ENCODE results near the gene EMC8. TPM values are rescaled to one million over a fixed set of nuclear protein-coding genes. Genes with fewer than 3 reads are reported as not detected.
A peak's percentile ranks its signal among the peaks of the same experiment; 100 is the strongest.
"Not testable (repeated sequence)": the region's sequence is repeated elsewhere in the genome, so short reads cannot be mapped to it uniquely, and the experiment has no call there.

EMC8 gene
- total RNA-seq, 1 donor from 2014 or later, result 25.5 TPM

DNA sequence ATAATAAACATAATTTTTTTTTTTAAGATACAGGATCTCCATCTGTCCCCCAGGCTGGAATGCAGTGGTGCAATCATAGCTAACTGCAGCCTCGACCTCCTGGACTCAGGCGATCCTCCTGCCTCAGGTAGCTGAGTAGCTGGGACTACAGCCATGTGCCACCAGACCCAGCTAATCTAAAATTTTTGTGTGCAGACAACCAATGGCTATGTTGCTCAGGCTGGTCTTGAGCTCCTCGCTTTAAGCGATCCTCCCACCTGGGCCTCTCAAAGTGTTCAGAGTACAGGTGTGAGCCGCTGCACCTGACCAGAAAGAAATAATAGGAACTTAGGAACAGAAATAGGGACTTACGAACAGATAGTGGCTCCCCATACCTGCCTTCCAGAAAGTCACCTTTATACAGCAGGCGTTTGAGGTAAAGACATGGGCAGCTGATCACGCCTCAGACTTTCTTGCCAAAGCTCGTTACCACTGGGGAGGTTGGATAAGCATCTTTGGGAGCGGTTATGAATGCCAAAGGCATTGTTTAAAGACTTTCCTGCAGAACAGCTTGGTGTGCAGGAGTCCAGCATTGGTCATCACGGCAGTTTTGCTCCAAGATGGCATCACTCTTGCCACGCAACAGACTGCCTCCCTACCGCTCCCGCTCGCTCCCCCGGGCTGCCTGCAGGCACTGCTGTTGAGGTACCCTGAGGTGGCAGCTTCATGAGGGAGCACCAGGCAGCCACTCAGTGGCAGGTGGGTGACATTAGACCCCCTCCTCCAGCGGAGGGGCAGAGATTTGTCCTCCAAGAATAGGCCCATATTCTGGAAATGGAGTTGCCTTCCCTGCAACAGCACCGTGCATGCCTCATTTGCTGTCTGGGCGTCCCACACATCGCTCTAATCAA is 13.7 kb upstream of the EMC8 start:
- no peak for DNase-seq (ENCODE audit: low read depth)

GRCh38 chr16:85812031-85812807 is 12.9 kb upstream of the EMC8 start:
- DNase-seq (ENCODE audit: low read depth), result no peak

- no peak for DNase-seq (ENCODE audit: low read depth)
These were observed 11.4 kb upstream of the EMC8 start for GRCh38 chr16:85810742-85811115.

- DNase-seq (ENCODE audit: low read depth), result no peak
These were observed 10.9 kb upstream of the EMC8 start for GRCh38 chr16:85810097-85810741.

- DNase-seq (ENCODE audit: low read depth), result no peak
These were observed 10.3 kb upstream of the EMC8 start for GRCh38 chr16:85809645-85810044.

- DNase-seq (ENCODE audit: low read depth), result no peak
These were observed 9.6 kb upstream of the EMC8 start for GRCh38 chr16:85808926-85809325.

- DNase-seq (ENCODE audit: low read depth), result not testable (repeated sequence)
These were observed 8.8 kb upstream of the EMC8 start for GRCh38 chr16:85808104-85808503.

- DNase-seq (ENCODE audit: low read depth), result not testable (repeated sequence)
These were observed 8.0 kb upstream of the EMC8 start for GRCh38 chr16:85807340-85807739.

- DNase-seq (ENCODE audit: low read depth), result no peak
These were observed 7.2 kb upstream of the EMC8 start for GRCh38 chr16:85806539-85806938.

- no peak for DNase-seq (ENCODE audit: low read depth)
These were observed 6.2 kb upstream of the EMC8 start for GRCh38 chr16:85805442-85806045.

GRCh38 chr16:85803570-85803969 is 4.2 kb upstream of the EMC8 start:
- DNase-seq (ENCODE audit: low read depth), result no peak

DNA sequence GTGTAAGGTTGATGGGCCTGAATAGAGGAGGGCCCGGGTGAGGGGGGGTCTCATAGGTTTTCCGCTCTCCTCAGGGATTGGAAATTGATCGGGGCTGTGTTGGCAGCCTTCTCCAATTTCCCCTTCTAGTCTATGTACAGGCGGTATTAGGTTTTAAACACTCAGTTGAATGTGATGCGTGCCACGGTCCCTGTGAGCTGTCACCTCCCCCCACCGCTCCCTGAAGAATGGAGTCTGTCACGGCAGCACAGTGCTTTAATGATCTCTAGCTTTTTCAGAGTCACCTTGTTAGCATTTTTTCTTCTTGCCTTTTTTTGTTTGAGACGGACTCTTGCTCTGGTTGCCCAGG is 951 bp upstream of the EMC8 start:
- DNase-seq (ENCODE audit: low read depth), result peak; percentile 18

- no peak for DNase-seq (ENCODE audit: low read depth)
These were observed 345 bp downstream of the EMC8 start for GRCh38 chr16:85798901-85799496.

DNA sequence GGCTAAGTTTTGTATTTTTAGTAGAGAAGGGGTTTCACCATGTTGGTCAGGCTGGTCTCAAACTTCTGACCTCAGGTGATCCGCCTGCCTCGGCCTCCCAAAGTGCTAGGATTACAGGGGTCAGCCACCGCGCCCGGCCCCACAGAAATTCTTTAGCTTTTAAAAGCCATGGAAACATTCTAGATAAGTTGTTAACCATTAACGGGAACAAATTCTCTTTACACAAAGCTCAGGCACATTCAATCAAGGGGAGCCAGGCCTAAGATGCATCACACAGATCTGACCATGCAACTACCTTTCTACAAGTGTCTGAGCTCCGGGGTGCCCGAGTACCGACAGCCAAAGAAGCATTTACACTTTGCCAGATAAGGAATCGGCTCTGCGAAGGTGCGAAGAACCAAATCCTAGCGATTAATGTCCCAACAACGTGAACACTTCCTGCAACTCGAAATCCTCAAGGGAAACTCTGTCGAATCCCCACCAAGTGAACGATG is 1.0 kb downstream of the EMC8 start:
- peak; percentile 30 for DNase-seq (ENCODE audit: low read depth)

- DNase-seq (ENCODE audit: low read depth), result no peak
These were observed 2.7 kb downstream of the EMC8 start for GRCh38 chr16:85796599-85796998.

GRCh38 chr16:85796152-85796551 is 3.2 kb downstream of the EMC8 start:
- no peak for DNase-seq (ENCODE audit: low read depth)

- DNase-seq (ENCODE audit: low read depth), result no peak
These were observed 4.6 kb downstream of the EMC8 start for GRCh38 chr16:85794696-85795095.

DNA sequence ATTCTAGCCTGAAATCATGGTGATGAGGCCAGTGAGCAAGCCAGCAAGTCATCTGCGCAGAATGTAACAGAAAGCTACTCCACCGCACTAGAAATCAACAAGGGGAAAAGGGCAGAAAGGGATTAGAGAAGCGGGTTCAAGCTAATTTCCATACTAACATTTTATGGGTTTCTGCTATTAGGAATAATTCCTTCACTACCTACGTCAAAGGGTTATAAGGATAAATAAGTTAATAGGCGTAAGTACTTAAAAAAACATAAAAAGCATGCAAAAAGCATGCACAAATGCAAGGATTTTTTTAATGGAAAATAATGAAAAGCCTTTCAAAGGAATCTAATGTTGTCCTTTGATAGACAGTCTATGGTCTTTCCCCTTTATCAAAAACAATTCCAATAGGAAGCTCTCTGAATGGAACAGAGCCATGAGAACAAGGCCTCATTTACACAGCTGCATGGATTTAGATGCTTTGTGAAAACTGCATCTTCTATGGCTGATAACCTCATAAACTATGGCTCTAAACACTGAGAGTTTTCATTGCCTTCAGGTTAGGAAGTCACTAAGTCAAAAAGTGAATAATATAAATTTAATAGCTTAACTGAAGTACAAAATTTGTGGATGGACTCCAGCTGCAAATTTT is 5.6 kb downstream of the EMC8 start:
- DNase-seq (ENCODE audit: low read depth), result no peak

DNA sequence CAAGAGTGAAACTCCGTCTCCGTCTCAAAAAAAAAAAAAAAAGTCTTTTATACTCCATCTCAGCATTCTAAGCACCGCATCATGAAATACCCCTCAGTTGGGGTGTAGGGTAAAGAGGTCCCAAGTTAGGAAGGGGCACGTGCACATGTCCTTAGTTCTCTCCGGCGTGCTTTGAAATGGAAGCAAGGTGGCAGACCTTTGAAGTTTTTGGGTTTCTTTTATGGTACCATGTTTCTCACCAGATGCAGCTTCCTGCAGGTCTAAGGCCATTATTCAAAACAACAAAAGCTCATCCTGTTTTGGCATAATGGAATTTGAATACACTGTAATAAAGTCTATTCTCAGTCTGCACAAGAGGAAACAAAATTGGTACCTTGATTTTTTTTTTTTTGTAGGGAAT is 9.6 kb downstream of the EMC8 start:
- DNase-seq (ENCODE audit: low read depth), result no peak

- DNase-seq (ENCODE audit: low read depth), result no peak
These were observed 10.5 kb downstream of the EMC8 start for GRCh38 chr16:85788819-85789218.

- no peak for DNase-seq (ENCODE audit: low read depth)
These were observed 13.4 kb downstream of the EMC8 start for GRCh38 chr16:85785927-85786326.
